ENCODE data around the gene OSR1.

DNA sequence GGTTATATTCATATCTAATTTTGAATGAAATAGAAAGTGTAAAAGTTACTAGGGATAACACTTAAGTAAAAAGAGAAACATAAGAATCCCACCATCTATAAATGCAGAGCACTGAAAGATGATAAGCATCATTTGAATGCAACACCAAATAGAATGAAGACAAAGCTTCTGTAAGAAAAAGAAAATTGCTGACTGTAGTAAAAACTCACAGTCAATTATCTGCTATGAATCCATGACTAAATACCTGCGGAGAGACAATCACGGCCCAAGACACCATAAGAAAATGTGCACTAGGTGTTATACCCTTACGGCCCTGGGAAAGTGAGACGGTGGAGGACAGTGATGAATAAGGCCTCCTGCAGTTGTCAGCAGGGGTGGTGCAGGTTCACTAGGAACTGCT lies 45.4 kb upstream of the OSR1 start:
- TF ChIP-seq ZNF274 (IDR thresholded peaks at IDR 0.05; ENCODE audit: insufficient read depth, insufficient read length) (no peak), TAF1 (IDR thresholded peaks at IDR 0.05; ENCODE audit: borderline replicate concordance, low read depth, low read length) (no peak), ZSCAN29 (IDR thresholded peaks at IDR 0.05) (no peak), POLR2AphosphoS5 (IDR thresholded peaks at IDR 0.05; ENCODE audit: low read length) (no peak), POLR2A (IDR thresholded peaks at IDR 0.05; ENCODE audit: low read depth, low read length) (no peak), CEBPB (IDR thresholded peaks at IDR 0.05; ENCODE audit: borderline replicate concordance in 1 of 2, low read depth in 2 of 2, low read length in 2 of 2) (no peak), SIN3A (IDR thresholded peaks at IDR 0.05; ENCODE audit: low read depth, low read length) (no peak)
- TF ChIP-seq, protein P1, sequence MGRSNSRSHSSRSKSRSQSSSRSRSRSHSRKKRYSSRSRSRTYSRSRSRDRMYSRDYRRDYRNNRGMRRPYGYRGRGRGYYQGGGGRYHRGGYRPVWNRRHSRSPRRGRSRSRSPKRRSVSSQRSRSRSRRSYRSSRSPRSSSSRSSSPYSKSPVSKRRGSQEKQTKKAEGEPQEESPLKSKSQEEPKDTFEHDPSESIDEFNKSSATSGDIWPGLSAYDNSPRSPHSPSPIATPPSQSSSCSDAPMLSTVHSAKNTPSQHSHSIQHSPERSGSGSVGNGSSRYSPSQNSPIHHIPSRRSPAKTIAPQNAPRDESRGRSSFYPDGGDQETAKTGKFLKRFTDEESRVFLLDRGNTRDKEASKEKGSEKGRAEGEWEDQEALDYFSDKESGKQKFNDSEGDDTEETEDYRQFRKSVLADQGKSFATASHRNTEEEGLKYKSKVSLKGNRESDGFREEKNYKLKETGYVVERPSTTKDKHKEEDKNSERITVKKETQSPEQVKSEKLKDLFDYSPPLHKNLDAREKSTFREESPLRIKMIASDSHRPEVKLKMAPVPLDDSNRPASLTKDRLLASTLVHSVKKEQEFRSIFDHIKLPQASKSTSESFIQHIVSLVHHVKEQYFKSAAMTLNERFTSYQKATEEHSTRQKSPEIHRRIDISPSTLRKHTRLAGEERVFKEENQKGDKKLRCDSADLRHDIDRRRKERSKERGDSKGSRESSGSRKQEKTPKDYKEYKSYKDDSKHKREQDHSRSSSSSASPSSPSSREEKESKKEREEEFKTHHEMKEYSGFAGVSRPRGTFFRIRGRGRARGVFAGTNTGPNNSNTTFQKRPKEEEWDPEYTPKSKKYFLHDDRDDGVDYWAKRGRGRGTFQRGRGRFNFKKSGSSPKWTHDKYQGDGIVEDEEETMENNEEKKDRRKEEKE (IDR thresholded peaks at IDR 0.05): no peak
- TF ChIP-seq, protein P2, sequence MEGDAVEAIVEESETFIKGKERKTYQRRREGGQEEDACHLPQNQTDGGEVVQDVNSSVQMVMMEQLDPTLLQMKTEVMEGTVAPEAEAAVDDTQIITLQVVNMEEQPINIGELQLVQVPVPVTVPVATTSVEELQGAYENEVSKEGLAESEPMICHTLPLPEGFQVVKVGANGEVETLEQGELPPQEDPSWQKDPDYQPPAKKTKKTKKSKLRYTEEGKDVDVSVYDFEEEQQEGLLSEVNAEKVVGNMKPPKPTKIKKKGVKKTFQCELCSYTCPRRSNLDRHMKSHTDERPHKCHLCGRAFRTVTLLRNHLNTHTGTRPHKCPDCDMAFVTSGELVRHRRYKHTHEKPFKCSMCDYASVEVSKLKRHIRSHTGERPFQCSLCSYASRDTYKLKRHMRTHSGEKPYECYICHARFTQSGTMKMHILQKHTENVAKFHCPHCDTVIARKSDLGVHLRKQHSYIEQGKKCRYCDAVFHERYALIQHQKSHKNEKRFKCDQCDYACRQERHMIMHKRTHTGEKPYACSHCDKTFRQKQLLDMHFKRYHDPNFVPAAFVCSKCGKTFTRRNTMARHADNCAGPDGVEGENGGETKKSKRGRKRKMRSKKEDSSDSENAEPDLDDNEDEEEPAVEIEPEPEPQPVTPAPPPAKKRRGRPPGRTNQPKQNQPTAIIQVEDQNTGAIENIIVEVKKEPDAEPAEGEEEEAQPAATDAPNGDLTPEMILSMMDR (IDR thresholded peaks at IDR 0.05 in 2 of 3, conservative IDR thresholded peaks at IDR 0.05 in 1 of 3; ENCODE audit: control insufficient read depth in 2 of 3, extremely low read depth in 1 of 3, insufficient read depth in 1 of 3, low read depth in 3 of 3, low read length in 3 of 3): no peak
